GM18873 (cell line): Measurements from ENCODE around the gene RAB7B.
A peak's percentile ranks its signal among the peaks of the same experiment; 100 is the strongest.
"Not testable (repeated sequence)": the region's sequence is repeated elsewhere in the genome, so short reads cannot be mapped to it uniquely, and the experiment has no call there.

ENCODE experiments used
- ATAC-seq: cut with Tn5 transposase; IDR thresholded peaks from one replicate; pipeline ENCODE4 v1.9.1; 2021; ENCODE audit warnings: mild to moderate bottlenecking, moderate library complexity, moderate number of reproducible peaks; ENCODE audit not compliant: unreplicated experiment, low FRiP score

Gene RAB7B

DNA sequence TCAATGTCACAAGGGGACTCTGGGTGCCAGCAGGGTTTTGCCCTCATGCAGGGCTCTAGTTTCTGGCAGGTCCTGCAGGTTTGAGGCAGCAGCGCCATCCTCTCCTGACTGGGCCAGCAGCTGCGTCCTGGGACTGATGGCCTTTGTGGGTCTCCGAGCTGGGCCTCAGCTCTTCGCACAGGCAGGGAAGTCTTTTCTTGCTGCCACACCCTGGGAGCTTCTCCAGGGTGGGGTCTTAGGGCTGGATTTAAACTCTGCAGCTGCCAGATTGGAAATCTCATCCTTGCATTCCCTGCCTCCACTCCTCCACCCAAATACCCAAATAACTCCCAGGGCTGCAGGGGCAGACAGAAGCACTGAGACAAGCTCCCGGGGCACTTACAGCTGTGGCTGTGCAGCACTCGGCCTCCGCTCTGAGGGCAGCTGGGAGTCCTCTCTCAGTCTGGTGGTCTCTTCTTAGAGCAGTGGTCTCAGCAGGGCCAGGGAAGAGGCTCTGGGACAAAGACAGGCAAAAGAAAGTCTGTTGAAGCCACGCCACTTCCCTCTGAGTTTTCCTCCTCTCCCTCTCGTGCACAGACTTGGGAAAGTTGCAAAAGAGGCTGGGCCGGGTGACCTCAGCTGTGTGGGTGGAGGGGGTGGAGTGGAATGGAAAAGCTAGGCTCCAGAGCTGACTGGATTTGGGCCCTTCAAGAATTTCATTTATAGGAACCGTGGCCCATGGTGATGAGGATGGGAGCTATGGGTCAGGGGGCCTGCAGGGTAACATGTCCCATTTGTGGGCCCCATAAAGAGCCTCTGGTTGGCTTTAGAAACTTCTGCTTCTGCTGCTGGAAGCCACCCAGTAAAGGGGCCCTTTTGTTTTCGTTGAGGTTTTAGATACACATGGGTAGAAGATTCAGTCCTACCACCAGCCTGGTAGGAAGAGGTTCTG, at the start of gene RAB7B:
RAB7B (minus strand) TSS at position 525 of the 931 bp plus-strand sequence. CDS start 9,260 bp downstream, outside the sequence.
- no peak for ATAC-seq

GRCh38 chr1:206052231-206052865, 49.2 kb upstream of the RAB7B start:
- not testable (repeated sequence) for ATAC-seq

- peak; percentile 84 for ATAC-seq
Observed at GRCh38 chr1:206050655-206051235, 47.5 kb upstream of the RAB7B start.

GRCh38 chr1:206049919-206050600, 46.9 kb upstream of the RAB7B start:
- ATAC-seq = no peak

DNA sequence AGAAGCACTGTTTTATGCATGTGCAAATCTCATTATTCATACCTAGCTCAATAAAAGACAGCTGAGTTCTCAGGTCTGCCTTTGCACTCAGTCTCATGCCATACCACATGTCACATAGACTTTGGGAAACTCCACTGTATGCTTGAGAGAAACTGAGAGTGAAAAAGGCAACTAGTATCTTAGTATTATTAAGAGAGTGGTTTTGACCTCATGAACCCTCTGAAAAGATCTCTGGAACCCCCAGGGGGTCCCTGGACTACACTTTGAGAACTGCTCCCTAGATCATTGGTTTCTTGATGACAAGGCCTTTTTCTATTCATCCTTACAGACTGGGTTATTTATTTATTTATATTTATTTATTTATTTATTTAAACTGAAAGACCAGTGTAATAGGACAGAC, 46.1 kb upstream of the RAB7B start:
- ATAC-seq = peak; percentile 40

GRCh38 chr1:206048582-206048981, 45.4 kb upstream of the RAB7B start:
- no peak for ATAC-seq

DNA sequence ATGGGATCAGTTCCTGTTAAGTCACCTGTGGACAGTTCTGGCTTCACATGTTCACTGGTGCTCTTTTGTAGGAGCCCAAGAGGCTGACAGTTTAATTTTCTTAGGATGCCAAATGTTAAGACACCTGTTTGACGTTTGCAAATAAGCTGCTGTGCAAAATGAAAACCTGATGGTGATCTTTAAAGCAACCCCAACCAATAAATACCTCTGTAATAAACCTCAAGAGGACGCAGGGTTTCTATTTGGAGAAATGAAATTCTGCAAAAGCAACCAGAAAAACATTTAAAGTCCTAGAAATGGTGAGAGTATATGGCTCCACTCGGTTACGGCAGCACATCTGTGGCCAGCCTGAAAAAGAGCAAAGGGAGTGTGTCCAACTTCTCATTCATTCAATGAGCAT, 44.1 kb upstream of the RAB7B start:
- no peak for ATAC-seq

DNA sequence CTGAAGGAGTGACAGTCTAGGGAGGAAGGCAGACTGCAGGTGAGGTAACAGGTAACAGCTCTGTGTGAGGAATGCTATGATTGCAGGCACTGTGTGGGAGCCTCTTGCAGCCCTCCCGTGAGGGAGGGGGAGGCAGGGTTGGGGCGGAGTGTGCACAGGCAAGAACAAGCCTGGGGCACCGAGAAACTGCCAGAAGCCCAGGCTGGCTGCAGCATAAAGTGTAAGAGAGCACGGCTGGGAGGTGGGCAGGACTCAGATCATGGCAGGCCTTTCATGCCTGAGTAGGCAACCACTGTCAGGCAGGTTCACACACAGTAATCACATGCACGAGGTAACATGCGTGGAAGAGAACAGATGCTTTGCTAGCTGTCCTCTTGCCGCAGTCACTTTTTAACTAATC, 38.4 kb upstream of the RAB7B start:
- no peak for ATAC-seq

DNA sequence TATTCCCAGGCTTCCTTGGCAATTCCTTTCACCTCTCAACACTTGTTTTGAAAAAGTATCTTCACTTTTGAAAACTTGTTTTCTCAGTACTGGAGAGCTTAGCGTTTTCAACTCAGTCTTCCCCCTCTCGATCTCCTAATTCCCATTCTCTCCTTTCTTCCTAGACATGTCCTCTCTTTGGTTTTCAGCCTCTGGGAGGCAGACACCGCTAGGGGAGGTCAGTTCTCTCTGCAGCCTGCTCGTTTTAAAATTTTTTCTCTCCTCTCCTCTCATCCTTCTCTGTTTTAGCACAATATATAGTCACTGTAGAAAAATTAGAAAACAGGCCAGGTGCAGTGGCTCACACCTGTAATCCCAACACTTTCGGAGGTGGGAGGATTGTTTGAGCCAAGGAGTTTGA, 37.1 kb upstream of the RAB7B start:
- no peak for ATAC-seq

GRCh38 chr1:206039046-206039973, 36.1 kb upstream of the RAB7B start:
- no peak for ATAC-seq

DNA sequence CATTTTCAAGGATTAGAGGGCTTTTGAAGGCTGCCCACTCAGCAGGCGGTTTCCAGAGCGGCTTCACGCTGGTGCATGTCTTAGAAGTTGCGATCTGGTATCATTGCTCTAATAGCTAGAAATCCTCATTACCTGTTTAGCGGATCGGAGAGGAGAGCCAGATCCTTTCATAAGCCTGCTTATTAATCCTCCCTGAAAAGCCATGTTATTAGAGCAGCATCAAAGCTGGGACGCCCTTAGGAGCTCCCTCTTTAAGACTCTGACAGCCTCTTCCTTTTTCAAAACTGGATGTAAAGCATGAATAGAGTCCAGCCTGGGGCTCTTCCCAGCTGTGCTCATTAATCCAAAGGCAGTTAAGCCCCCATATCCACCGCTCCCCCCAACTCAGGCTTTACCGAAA, 34.4 kb upstream of the RAB7B start:
- ATAC-seq = no peak

- no peak for ATAC-seq
Observed at GRCh38 chr1:206036663-206037455, 33.7 kb upstream of the RAB7B start.

- ATAC-seq = no peak
Observed at GRCh38 chr1:206035027-206035426, 31.8 kb upstream of the RAB7B start.

- ATAC-seq = no peak
Observed at GRCh38 chr1:206032380-206033140, 29.4 kb upstream of the RAB7B start.

GRCh38 chr1:206030714-206031113, 27.5 kb upstream of the RAB7B start:
- ATAC-seq = peak; percentile 76

DNA sequence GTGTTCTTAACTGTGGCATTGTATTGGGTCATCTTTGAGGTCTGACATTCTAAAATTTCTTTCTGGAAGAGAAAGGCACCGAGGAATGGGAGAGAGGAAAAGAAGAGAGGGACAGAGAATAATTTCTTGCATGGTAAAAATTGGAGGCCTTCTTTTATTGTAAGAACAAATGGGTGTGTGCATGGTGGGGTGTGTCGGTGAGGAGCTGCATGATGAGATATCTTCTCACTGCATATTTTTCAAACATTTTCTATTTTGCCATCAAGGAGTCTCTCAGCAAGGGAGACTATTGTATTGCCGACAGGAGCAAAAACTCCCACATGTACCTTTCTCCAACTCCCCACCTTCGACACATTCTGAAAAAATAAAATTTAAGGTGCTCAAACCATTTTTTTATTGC, 27.0 kb upstream of the RAB7B start:
- no peak for ATAC-seq

GRCh38 chr1:206029484-206029883, 26.3 kb upstream of the RAB7B start:
- no peak for ATAC-seq

DNA sequence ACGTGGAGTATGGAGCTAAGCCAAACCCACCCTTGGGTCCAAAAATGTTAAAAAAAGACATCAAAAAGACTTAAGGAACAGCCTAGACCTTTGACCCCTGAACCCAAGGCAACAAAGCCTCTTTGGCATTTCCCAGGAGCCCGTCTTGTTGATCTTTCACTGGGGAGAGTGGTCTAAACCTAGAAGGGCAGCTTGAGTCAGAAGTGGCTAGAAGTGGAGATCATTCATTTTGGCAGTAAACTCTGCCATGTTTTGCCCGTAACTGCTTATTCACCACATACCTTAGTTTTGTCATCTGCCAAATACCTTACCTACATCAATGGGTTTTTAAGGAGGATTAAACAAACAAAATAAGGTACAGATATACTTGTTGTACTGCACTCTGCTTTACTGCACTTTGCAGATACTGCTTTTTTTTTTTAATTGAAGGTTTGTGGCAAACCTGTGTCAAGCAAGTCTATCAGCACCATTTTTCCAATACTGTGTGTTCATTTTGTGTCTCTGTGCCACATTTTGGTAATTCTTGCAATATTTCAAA, 22.2 kb upstream of the RAB7B start:
- no peak for ATAC-seq
